ENCODE data around the gene ZNF524. TPM values are rescaled to one million over a fixed set of nuclear protein-coding genes. Genes with fewer than 3 reads are reported as not detected.

Gene ZNF524
- total and polyA plus RNA-seq, 9 of the 15 experiments (the other 6 are each of a cell fraction or from before 2014, with no cell fraction given): 0.08 to 15.6 (median 2.9) TPM

DNA sequence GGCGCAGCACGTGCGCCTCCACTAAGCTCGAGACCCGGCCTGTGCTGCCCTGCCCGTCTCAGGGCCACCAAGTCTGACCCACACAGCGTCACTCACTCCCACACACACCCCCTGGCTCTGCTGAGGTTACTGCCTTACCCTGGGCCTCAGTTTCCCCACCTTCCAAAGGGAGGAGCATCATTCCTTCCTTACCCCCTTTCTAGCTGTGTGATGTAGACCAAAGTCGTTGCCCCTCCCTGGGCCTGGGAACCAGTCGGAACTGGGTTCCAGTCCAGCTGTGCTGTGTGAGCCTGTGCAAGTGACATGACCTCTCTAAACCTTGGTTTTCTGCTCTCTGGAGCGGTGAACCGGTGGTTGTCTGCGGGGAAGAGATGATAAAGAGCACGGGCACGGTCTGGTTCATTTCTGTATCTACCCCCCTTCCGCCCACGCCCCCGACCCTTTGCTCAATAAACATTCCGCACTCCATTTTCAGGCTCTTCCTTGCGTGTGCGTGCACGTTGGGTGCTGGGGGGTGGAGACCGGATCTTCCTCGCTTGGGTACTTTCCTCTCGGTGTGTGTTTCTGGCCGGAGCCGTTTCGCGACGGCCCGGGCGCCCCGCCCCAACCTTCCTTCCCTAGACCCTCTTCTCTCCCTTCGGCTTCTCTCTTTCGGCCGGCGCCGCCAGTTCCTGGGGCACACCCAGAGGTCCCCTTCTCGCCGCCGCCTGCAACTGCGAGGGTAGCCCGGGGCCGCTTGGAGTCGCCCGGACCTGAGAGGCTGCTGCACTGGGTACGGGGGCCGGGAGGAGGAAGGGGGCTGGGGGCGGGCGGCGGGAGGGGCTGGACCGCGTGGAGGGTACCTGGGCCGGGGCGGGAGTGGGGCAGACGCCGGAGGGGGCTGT is 43.2 kb downstream of the ZNF524 start, which contains the start of gene ZNF581 (continued):
- TF ChIP-seq E2F3 (CRISPR knock-in tag; IDR thresholded peaks at IDR 0.05): no peak
- TF ChIP-seq, protein P1, sequence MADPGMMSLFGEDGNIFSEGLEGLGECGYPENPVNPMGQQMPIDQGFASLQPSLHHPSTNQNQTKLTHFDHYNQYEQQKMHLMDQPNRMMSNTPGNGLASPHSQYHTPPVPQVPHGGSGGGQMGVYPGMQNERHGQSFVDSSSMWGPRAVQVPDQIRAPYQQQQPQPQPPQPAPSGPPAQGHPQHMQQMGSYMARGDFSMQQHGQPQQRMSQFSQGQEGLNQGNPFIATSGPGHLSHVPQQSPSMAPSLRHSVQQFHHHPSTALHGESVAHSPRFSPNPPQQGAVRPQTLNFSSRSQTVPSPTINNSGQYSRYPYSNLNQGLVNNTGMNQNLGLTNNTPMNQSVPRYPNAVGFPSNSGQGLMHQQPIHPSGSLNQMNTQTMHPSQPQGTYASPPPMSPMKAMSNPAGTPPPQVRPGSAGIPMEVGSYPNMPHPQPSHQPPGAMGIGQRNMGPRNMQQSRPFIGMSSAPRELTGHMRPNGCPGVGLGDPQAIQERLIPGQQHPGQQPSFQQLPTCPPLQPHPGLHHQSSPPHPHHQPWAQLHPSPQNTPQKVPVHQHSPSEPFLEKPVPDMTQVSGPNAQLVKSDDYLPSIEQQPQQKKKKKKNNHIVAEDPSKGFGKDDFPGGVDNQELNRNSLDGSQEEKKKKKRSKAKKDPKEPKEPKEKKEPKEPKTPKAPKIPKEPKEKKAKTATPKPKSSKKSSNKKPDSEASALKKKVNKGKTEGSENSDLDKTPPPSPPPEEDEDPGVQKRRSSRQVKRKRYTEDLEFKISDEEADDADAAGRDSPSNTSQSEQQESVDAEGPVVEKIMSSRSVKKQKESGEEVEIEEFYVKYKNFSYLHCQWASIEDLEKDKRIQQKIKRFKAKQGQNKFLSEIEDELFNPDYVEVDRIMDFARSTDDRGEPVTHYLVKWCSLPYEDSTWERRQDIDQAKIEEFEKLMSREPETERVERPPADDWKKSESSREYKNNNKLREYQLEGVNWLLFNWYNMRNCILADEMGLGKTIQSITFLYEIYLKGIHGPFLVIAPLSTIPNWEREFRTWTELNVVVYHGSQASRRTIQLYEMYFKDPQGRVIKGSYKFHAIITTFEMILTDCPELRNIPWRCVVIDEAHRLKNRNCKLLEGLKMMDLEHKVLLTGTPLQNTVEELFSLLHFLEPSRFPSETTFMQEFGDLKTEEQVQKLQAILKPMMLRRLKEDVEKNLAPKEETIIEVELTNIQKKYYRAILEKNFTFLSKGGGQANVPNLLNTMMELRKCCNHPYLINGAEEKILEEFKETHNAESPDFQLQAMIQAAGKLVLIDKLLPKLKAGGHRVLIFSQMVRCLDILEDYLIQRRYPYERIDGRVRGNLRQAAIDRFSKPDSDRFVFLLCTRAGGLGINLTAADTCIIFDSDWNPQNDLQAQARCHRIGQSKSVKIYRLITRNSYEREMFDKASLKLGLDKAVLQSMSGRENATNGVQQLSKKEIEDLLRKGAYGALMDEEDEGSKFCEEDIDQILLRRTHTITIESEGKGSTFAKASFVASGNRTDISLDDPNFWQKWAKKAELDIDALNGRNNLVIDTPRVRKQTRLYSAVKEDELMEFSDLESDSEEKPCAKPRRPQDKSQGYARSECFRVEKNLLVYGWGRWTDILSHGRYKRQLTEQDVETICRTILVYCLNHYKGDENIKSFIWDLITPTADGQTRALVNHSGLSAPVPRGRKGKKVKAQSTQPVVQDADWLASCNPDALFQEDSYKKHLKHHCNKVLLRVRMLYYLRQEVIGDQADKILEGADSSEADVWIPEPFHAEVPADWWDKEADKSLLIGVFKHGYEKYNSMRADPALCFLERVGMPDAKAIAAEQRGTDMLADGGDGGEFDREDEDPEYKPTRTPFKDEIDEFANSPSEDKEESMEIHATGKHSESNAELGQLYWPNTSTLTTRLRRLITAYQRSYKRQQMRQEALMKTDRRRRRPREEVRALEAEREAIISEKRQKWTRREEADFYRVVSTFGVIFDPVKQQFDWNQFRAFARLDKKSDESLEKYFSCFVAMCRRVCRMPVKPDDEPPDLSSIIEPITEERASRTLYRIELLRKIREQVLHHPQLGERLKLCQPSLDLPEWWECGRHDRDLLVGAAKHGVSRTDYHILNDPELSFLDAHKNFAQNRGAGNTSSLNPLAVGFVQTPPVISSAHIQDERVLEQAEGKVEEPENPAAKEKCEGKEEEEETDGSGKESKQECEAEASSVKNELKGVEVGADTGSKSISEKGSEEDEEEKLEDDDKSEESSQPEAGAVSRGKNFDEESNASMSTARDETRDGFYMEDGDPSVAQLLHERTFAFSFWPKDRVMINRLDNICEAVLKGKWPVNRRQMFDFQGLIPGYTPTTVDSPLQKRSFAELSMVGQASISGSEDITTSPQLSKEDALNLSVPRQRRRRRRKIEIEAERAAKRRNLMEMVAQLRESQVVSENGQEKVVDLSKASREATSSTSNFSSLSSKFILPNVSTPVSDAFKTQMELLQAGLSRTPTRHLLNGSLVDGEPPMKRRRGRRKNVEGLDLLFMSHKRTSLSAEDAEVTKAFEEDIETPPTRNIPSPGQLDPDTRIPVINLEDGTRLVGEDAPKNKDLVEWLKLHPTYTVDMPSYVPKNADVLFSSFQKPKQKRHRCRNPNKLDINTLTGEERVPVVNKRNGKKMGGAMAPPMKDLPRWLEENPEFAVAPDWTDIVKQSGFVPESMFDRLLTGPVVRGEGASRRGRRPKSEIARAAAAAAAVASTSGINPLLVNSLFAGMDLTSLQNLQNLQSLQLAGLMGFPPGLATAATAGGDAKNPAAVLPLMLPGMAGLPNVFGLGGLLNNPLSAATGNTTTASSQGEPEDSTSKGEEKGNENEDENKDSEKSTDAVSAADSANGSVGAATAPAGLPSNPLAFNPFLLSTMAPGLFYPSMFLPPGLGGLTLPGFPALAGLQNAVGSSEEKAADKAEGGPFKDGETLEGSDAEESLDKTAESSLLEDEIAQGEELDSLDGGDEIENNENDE (IDR thresholded peaks at IDR 0.05; ENCODE audit: low read depth, low read length): no peak
- TF ChIP-seq SAFB (IDR thresholded peaks at IDR 0.05; ENCODE audit: borderline replicate concordance, low read depth, low read length): no peak
- no peak for TF ChIP-seq CEBPB (tag; IDR thresholded peaks at IDR 0.05)
- TF ChIP-seq ZBTB40 (IDR thresholded peaks at IDR 0.05): peak; percentile 94
- TF ChIP-seq ZBTB40 (CRISPR knock-in tag; IDR thresholded peaks at IDR 0.05): no peak
